Suprapubic skin (tissue), 4 donors: ENCODE measurements around the gene STARD10.

Source experiments
- EP300 ChIP-seq: sonication (generic); formaldehyde crosslinking; IDR thresholded peaks from one replicate; pipeline ENCODE4 v1.6.1; 2017; ENCODE audit warnings: antibody characterized with exemption
- POLR2A ChIP-seq, 2 donors: fragments of 450-650 bp; IDR thresholded peaks; one replicate each; pipeline ENCODE4 v1.6.1; 2017; ENCODE audit warnings: antibody characterized with exemption in 2 of 2, mild to moderate bottlenecking in 2 of 2, moderate library complexity in 2 of 2
- POLR2AphosphoS5 ChIP-seq, 3 donors: sonication (generic); formaldehyde crosslinking; IDR thresholded peaks; one replicate each; pipeline ENCODE4 v1.6.1; 2017; ENCODE audit warnings: antibody characterized with exemption in 3 of 3
- TF ChIP-seq, protein P1 (sequence below), 2 donors: fragments of 200-600 bp in 1 of 2; fragments of 450-650 bp in 1 of 2; sonication (generic) in 1 of 2; IDR thresholded peaks; one replicate each; pipeline ENCODE4 v1.5.1; 2016 to 2019; ENCODE audit warnings: antibody characterized with exemption in 2 of 2, mild to moderate bottlenecking in 1 of 2, moderate library complexity in 1 of 2

DNA sequence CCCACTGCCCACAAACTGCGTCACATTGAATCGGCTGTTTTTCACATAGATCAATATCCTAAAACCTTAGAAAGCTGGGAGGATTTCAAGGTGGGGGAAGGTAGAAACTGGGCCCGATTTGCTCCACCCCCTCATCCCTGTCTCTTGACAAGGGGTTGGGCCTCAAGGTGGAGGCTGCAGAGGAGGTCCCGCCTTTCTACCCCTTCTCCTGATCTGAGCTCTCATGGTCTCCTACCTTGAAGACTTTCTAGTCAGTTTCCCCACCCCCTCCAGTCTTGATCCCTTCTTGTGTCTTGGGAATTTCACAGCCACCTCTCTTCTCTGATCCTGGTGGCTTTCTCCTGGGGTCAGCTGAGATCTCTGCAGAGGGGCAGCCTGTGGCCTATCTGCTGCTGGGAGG lies 4.5 kb upstream of the STARD10 start:
- TF ChIP-seq, protein P1, sequence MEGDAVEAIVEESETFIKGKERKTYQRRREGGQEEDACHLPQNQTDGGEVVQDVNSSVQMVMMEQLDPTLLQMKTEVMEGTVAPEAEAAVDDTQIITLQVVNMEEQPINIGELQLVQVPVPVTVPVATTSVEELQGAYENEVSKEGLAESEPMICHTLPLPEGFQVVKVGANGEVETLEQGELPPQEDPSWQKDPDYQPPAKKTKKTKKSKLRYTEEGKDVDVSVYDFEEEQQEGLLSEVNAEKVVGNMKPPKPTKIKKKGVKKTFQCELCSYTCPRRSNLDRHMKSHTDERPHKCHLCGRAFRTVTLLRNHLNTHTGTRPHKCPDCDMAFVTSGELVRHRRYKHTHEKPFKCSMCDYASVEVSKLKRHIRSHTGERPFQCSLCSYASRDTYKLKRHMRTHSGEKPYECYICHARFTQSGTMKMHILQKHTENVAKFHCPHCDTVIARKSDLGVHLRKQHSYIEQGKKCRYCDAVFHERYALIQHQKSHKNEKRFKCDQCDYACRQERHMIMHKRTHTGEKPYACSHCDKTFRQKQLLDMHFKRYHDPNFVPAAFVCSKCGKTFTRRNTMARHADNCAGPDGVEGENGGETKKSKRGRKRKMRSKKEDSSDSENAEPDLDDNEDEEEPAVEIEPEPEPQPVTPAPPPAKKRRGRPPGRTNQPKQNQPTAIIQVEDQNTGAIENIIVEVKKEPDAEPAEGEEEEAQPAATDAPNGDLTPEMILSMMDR (IDR thresholded peaks at IDR 0.05), result no peak
- TF ChIP-seq POLR2A (IDR thresholded peaks at IDR 0.05) (no peak), POLR2AphosphoS5 (IDR thresholded peaks at IDR 0.05) (no peak), EP300 (no peak)
